GM19467 (cell line): ENCODE measurements around the gene AGBL4.

Experiments
- ATAC-seq: cut with Tn5 transposase; IDR thresholded peaks from one replicate; pipeline ENCODE4 v1.9.1; 2021; ENCODE audit warnings: mild to moderate bottlenecking, moderate library complexity; ENCODE audit not compliant: unreplicated experiment

Gene AGBL4

DNA sequence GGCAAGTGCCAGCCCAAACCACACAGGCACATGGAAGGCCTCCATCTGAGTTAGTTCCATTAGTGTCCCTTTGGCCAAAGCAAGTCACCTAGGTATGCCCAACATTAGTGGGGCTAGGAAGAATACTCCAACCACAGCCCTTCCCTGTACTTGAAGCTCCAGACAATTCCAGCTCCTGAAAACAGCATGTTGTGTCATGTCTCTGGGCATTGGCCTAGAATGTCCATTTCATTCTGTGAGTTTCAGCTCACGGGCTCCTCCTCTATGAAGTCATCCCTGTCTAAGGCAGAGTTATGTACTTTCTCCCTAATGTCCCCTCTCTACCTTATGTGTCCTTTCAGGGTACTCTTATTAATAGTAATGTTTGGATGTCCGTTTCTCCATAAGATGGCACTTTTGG lies 1455.3 kb downstream of the AGBL4 start:
- no peak for ATAC-seq

GRCh38 chr1:48566492-48566891 lies 1457.3 kb downstream of the AGBL4 start:
- ATAC-seq: no peak

DNA sequence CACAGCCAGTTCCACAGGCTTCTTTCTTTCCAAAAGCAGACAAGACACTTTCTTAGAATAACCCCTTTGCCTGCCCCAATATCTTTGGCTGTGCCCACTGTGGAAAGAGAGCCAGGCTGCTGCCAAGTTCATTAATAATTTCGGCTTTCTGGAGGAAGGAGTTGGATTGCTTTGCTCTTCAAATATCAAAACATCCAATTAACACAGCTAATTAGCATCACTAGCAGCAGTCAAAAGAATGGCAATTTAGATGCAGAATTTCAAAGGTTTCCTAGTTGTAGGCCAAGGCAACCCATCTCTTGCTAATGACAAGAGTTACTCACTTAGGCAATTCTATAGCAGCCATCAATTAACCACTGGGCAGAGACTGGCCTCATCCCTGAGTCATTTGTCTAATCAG lies 1460.7 kb downstream of the AGBL4 start:
- no peak for ATAC-seq

DNA sequence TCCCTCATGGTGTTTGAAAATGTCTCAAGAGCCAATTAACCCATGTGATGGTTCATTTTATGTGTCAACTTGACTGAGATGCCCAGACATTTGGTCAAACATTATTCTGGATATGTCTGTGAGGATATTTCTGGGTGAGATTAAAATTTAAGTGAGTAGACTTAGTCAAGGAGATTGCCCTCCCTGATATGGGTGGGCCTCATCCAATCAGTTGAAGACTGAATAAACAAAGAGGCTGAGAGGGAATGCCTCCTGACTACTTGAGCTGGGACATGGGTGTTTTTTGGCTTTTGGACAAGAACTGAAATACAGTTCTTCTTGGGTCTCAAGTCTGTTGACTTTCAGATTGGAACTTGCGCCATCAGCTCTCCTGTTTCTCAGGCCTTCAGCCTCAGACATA lies 1462.3 kb downstream of the AGBL4 start:
- ATAC-seq: no peak

DNA sequence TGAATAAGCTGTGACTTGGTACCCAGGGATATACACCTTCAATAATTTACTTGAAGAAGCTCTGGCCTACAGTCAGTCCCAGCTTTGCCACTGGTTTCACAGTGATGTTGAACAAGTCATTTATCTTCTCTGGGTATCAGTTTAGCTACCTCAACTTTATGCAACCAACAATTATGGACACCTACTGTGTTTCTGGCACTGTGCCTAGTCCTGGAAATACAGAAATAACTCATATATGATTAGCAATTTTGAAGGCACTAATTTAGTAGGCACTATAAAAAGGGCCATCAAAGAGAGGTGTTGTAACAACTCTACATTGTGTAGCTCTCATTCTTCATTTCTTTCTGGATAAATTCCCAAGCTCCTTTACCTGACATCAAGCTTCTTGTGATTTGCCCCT lies 1463.2 kb downstream of the AGBL4 start:
- ATAC-seq: no peak

DNA sequence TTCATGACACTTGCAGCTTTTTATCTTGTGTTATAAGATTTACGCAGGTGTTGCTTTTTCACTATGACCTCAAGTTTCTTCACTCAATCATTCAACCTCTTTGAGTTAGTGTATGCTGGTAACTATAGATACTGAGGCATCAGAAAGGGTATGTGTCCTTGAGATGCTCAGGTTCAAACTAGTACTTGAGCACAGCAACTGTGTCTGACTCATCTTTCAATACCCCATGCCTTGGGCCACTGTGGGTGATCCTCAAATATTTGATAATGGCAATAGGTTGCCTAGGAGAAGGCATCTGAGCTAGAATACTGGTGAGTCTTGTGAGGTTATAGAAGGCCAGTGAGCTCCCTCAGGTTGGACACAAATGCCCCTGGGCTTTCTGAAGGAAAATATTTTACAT lies 1463.6 kb downstream of the AGBL4 start:
- no peak for ATAC-seq

- no peak for ATAC-seq
Measured at GRCh38 chr1:48558366-48558765, 1465.4 kb downstream of the AGBL4 start.

GRCh38 chr1:48556186-48556850 lies 1467.4 kb downstream of the AGBL4 start:
- ATAC-seq: no peak

DNA sequence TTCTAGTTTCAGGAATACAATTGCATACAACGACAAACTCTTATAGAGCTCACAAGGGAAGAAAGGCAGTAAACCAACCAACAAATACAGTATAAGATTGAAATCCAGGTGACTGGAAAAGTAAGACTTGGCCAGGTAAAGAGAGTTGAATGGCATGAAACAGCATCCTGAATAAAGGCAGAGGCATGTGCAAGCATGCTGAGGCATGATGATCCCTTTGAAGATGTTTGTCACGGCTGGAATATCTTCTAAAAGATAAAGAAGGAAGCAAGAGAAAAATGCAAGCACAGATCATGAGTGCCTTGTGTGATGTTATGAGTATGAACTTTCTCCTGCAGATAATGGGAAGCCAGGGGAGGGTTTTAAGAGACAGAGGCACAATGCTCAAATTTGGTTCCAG lies 1468.5 kb downstream of the AGBL4 start:
- ATAC-seq: no peak

GRCh38 chr1:48552903-48553606 lies 1470.7 kb downstream of the AGBL4 start:
- no peak for ATAC-seq

GRCh38 chr1:48552420-48552819 lies 1471.3 kb downstream of the AGBL4 start:
- no peak for ATAC-seq

DNA sequence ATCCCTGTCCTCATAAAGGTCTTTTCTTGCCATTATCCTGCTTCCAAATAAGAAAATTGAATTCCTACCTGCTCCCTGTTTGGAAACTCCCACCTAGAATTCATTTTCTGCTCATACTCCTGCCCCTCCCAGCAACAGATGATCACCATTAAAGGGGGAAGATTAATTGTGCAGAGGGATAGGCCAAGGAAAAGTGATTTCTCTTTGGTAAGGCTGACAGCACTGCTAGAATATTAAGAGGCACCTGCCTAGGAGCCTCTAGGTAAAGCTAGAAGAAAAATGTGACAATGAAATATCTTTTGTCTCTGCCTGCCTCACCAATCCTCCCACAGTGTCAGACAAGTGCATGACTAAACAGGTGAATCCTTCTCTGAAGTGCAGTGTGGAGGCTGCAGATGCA lies 1474.8 kb downstream of the AGBL4 start:
- ATAC-seq: no peak

- no peak for ATAC-seq
Measured at GRCh38 chr1:48547561-48548220, 1476.1 kb downstream of the AGBL4 start.

GRCh38 chr1:48543854-48544253 lies 1479.9 kb downstream of the AGBL4 start:
- no peak for ATAC-seq

DNA sequence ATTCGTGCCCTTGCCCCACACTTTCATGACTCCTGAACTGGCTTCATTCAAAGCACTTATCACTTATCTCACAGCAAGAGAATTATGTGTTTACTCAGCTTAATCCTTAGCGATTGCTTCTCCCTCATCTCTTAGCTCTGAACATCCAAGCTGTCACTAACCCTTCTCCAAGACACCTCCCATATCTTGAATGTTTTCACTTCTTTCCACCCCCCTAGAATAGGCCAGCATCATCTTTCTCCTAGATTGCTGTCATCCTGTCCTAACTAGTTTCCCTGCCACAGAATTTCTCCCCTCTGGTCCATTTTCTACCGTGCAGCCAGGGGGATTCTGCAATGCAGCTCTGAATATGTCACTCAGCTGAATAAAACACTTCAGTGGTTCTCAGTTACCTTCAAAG lies 1483.2 kb downstream of the AGBL4 start:
- no peak for ATAC-seq

DNA sequence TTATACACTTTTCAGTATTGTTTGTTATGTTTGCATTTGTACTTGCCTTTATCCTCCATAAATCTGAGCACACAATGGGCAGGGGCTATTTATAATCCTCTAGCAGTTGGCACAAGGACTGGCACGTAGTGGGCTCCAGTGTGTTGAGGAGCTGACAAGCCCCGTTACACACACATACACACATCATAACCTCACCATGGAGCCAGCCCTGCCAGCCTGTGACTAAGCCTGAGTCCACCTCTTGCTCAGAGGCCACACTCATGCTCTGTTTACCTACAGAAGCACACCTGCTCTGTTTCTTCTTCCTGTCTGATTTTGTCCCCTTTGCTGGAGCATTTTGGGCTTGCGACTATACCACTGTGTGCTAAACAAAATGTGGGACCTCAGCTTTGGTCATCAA lies 1487.3 kb downstream of the AGBL4 start:
- ATAC-seq: no peak

DNA sequence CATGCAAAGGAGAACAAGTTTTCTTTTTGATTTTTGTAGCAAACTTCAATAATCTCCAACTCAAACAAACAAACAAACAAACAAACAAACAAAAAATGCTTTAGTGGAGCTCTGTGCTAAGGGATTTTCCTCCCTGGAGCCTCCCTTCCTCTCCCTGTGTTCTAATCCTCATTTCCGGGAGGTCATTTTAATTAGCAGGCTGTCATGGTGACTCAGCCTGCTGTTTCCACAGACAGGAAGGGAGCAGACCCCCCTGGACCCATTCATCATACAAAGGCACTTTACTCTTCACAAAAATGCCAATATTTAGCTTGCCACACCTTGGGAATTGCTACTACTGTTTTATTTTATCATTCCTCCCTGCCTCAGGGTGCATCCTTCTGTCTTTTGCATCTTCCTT lies 1490.8 kb downstream of the AGBL4 start:
- ATAC-seq: no peak

GRCh38 chr1:48530727-48531351 lies 1492.9 kb downstream of the AGBL4 start:
- ATAC-seq: no peak

- no peak for ATAC-seq
Measured at GRCh38 chr1:48527051-48527450, 1496.7 kb downstream of the AGBL4 start.

GRCh38 chr1:48526008-48526710 lies 1497.6 kb downstream of the AGBL4 start:
- no peak for ATAC-seq

GRCh38 chr1:48524892-48525467 lies 1498.8 kb downstream of the AGBL4 start:
- no peak for ATAC-seq
